Ishikawa (cell line): ENCODE data around the gene VTN.

Experiments used
- CEBPB ChIP-seq: IDR thresholded peaks from 2 replicates; pipeline ENCODE4 v1.6.1; 2012
- MAX ChIP-seq: IDR thresholded peaks from 2 replicates; pipeline ENCODE4 v1.6.1; 2012
- NFIC ChIP-seq: IDR thresholded peaks from 2 replicates; pipeline ENCODE4 v1.6.1; 2012
- YY1 ChIP-seq: IDR thresholded peaks from 2 replicates; pipeline ENCODE4 v1.6.1; 2012; ENCODE audit warnings: low read depth

- TF ChIP-seq CEBPB: no peak
- no peak for TF ChIP-seq YY1
- TF ChIP-seq MAX: no peak
- TF ChIP-seq NFIC: no peak
Observed at GRCh38 chr17:28327031-28327607, 43.0 kb downstream of the VTN start.
